NCI-H2171 treated with DMSO at 0.1 percent for 48 hours (cell line): ENCODE measurements around the gene TFEC.
"Not testable (repeated sequence)": the region's sequence is repeated elsewhere in the genome, so short reads cannot be mapped to it uniquely, and the experiment has no call there.

ENCODE experiments used
- DNase-seq: peaks from one replicate; lab custom pipeline; 2025; lab: John Stamatoyannopoulos, UW

Gene TFEC

DNA sequence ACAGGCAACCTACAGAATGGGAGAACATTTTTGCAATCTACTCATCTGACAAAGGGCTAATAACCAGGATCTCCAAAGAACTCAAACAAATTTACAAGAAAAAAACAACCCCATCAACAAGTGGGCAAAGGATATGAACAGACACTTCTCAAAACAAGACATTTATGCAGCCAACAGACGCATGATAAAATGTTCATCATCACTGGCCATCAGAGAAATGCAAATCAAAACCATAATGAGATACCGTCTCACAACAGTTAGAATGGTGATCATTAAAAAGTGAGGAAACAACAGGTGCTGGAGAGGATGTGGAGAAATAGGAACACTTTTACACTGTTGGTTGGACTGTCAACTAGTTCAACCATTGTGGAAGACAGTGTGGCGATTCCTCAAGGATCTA, 100.8 kb downstream of the TFEC start:
- not testable (repeated sequence) for DNase-seq

DNA sequence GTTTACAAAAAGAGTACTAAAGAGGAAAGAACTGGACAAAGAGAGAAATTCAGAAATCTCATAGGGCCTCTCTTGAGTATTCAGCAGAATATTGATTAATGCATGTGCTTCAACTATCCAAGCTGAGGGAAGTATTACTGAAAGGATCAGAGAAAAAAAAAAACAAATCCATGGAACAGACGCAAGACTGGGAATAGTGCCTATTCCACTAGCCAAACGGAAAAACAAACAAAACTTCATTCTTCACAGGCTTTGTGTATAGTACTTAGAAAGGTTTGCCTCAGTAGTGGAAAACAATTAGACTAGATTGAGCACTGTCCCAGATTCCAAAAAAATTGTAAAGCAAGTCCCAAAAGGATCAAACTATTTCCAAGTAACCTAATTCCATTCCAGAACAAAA, 106.2 kb downstream of the TFEC start:
- no peak for DNase-seq

DNA sequence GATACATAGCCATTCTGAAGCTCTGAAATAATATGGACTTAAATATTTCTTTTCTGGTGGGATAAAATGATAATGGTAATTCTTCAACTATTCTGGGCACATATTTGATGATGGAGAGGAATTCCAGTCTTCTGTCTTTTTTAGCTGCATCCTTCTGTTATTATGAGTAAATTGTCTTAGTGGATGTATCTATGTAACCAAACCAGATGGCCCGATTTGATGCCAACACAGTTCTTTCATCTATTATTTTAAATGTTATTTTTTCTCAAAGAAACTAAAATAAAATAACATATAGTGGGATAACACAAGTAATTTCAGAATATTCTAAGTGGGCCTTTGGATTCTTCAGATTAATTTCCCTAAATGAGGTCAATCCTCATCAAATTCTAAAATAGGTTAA, 110.2 kb downstream of the TFEC start:
- no peak for DNase-seq

DNA sequence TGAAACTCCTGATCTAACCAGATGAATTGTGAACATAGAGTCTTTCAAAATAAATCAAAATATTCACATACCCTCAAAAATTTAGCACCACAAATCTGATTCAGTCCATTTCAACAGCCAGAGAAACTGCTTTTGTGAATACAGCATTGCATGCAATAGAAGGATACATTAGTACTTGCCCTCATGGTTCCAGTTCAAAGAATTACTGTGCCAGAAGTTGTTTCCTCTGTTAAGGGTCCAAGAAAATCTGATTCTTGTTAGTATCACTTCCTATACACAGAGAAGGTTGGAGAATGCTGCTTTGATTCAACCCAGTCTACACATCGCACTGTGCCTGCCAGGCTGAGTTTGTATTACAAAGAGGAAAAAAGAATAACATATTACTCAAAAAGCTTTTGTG, 115.6 kb downstream of the TFEC start:
- no peak for DNase-seq

DNA sequence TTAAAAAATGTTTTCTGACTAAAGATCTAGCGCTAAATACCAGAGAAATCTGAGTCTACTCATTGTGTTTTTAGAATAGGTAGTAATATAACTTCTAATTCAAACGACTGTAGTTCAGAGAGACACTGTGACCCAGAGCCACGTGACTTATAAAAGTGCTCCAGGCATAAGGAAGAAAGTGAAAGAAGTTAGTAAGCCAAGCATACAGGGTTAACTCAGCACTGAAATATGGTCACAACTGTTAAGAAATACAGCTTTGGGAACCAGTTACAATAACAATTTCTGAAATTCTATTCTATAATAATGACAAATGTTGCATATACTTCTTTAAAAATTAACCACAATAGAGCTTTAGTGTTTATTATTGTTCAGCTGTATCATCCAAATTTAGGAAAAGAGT, 119.1 kb downstream of the TFEC start:
- DNase-seq = no peak

DNA sequence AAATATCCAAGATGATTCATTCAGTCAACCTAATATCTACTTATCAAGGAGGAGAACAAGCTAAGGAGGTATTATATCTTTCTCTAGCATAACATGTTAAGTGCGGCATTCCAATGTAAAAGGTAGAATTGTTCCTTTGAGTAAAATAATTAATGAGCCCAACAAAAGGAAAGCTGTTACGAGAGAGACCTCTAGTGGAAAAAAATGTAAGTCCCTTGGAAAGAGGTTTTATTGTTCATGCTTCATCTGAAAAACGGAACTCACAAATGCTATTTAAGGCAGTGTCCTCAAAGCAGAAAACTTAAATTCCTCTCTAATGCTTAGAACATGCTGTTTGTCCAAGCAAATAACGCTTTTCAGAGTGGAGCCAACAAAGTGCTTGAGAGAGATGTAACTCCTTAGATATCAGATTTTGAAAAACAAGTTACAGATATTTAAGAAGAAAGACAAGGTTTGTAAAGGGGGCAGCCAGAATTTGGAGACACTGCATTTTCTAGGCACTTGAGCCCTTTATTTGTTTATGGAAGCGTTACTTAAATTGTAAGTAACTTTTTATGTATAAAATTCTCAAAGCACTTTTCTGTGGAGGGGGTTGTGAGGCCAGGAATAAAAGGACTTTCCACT, 119.9 kb downstream of the TFEC start:
- peak; percentile 73 for DNase-seq

DNA sequence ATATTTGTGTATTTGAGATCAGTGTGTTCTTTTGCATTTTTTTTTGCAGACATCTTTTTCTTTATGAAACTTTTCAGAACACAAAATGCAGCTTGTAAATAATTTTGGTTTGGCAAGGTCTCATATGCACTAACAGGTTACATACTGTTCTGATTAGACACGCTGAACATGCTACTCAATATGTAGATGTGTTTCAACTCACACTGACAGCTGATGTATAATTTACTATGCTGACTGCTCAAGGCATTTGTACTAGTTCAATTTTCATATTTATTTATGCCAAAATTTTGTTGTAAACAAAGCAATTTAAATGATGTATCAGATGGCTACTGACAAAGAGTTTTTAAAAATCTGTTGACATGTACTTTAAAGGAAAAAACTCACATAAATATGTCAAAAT, 123.8 kb downstream of the TFEC start:
- DNase-seq = no peak

DNA sequence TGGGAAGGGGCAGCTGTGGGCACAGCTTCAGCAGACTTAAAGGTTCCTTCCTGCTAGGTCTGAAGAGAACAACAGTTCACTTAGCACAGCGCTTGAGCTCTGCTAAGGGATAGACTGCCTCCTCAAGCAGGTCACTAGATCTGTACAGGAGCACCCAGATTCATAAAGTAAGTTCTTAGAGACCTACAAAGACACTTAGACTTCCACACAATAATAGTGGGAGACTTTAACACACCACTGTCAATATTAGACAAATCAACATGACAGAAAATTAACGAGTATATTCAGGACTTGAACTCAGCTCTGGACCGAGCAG, 140.9 kb downstream of the TFEC start:
- no peak for DNase-seq

DNA sequence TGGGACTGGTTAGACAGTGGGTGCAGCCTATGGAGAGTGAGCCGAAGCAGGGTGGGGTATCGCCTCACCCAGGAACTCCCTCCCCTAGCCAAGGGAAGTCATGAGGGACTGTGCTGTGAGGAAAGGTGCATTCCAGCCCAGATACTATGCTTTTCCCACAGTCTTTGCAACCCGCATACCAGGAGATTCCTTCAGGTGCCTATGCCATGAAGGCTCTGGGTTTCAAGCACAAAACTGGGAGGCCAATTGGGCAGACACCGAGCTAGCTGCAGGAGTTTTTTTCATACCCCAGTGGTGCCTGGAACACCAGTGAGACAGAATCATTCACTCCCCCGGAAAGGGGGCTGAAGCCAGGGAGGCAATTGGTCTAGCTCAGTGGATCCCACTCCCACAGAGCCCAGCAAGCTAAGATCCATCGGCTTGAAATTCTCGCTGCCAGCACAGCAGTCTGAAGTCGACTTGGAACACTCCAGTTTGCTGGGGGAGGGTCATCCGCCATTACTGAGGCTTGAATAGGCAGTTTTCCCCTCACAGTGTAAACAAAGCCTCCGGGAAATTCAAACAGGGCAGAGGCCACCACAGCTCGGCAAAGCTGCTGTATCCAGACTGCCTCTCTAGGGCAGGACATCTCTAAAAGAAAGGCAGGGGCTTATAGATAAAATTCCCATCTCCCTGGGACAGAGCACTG, 141.4 kb downstream of the TFEC start:
- no peak for DNase-seq

DNA sequence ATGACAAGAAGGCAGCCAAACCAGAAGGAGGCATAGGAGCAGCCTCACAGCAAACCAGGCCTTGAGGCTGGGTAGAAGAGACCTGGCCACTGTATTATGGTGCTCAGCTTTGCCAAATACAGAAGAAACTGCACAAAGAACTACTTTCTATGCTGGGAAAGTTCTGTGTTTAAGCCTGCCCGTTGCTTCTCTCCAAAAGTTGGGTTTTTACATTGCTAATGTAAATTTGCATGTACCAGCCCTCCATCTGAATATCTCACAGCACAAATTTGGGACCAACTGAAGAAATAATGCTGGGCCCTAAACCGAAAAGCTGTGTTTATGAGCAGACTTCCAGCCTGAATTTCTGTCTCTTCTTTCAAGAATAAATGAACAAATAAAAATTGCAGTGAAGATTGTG, 145.0 kb downstream of the TFEC start:
- no peak for DNase-seq
